HG02798 (cell line): ENCODE results near the gene EPN3.

Experiments
- ATAC-seq: cut with Tn5 transposase; IDR thresholded peaks from one replicate; pipeline ENCODE4 v1.9.1; 2021; ENCODE audit warnings: mild to moderate bottlenecking; ENCODE audit not compliant: unreplicated experiment, poor library complexity

Gene EPN3

DNA sequence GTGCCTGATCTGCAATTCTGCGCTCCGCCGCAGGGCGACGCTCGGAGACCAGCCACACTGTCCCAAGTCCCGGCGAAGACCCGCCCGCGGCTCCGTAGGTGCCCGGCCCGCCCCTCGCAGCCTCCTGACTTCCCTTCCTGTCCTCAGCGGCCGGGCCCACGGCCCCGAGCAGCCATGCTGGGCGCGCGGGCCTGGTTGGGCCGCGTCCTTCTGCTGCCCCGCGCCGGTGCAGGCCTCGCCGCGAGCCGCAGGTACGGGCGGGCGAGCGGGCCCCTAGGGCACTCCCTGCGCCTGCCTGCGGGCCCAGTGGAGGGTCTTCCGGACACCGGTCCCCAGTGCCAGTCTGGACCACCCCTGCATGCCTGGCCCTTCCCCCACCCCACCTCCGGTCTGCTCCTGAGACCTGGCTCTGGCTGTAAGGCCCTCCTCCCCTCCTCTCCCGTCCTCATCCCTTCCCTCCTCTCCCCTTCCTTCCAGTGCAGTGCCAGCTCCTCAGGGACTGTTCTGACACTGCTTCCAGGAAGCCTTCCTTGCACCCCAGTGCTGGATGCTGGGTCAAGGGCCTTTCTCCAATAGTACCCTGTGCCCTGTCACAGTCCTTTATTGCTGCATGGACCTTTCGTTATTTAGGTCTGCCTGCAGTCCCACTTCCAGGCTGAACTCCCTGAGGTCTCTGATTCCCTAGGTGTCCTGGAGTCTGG, 14.7 kb downstream of the EPN3 start, which contains the start of gene SPATA20:
Gene SPATA20, plus strand, starts transcription at position 140 of the 701 bp plus-strand sequence. Its CDS starts 35 bp downstream, at position 175.
- ATAC-seq, result peak; percentile 70

GRCh38 chr17:50547736-50548083, 15.2 kb downstream of the EPN3 start:
- no peak for ATAC-seq

GRCh38 chr17:50548831-50549230, 16.3 kb downstream of the EPN3 start:
- no peak for ATAC-seq

DNA sequence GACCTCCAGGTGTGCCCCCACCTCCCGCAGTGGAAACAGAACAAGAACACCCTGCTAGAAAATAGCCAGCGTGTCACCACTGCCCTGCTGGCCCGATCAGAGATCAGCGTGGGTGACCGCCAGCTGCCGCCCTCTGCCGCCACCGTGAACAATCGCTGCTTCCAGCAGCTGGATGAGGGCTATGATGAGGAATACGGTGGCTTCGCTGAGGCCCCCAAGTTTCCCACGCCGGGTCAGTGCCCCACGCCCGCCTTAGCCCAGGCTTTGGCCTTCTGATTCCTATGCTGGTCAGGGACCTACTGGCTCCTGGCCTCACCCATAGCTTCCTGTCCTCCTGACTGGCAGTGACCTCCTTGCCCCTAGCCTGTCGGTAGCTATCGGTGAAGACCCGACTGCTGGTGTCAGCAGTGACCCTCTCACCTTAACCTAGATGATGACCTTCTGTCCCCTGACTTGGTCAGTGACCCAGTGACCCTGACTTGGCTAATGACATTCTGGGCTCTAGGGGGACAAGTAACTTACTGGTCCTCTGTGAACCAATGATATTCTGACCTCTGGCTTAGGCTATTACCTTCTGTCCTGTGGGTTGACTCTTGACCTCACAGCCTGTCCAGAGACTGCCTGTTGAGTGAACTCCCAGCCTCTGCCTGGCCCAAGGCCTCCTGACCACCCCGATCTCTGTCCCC, 16.9 kb downstream of the EPN3 start:
- no peak for ATAC-seq

DNA sequence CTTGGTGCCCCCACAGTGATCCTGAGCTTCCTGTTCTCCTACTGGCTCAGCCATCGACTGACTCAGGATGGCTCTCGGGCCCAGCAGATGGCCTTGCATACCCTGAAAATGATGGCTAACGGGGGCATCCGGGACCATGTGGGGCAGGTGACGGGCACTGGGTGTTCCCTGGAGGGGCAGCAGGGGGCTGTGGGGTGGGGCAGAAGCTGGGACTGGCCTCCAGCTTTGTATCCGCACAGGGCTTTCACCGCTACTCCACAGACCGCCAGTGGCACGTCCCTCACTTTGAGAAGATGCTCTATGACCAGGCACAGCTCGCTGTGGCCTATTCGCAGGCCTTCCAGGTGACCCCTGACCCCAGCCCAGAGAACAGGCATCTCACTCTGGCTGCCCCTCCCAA, 17.4 kb downstream of the EPN3 start:
- no peak for ATAC-seq

DNA sequence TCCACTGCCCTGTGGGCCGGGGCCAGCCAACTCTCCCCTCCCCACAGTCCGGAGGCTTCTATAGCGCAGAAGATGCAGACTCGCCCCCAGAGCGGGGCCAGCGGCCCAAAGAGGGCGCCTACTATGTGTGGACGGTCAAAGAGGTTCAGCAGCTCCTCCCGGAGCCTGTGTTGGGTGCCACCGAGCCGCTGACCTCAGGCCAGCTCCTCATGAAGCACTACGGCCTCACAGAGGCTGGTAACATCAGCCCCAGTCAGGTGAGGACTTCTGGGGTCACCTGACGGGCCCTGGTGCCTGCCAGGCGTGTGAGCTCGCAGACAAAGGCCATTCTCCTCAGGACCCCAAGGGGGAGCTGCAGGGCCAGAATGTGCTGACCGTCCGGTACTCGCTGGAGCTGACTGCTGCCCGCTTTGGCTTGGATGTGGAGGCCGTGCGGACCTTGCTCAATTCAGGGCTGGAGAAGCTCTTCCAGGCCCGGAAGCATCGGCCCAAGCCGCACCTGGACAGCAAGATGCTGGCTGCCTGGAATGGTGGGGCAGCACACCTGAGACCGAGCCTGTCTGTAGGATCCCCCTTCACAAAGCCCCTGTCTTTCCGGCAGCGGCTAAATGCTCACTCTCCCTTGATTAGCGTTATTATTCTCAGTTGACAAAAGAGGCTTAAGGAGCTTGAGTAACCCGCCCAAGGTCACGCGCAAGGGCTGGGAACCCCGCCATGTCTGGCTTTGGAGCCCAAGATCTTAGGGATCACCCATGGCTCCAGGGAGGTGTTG, 18.3 kb downstream of the EPN3 start:
- ATAC-seq, result no peak

GRCh38 chr17:50551433-50551815, 18.9 kb downstream of the EPN3 start:
- ATAC-seq, result no peak

GRCh38 chr17:50551884-50552283, 19.3 kb downstream of the EPN3 start:
- ATAC-seq, result no peak

GRCh38 chr17:50554201-50554600, 21.7 kb downstream of the EPN3 start:
- ATAC-seq, result no peak

DNA sequence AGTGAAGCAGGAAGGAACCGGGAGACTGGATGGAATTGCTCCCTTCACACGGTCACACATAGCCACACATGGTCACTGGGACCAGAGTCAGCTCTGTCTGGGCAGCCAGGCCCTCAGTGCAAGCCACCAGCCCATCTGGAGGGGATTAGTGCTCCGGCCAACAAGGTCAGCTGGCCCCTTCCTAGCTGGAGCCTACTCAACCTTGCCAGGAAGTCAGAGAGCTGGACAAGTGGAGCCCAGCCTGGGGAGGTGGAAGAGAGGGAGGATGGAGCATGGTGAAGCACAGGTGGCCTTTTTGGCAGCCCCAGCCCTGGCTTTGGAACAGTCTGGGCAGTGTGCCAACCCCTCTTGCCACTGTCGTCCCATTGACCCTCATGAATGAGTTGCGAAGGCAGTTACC, 24.3 kb downstream of the EPN3 start:
- ATAC-seq, result no peak

DNA sequence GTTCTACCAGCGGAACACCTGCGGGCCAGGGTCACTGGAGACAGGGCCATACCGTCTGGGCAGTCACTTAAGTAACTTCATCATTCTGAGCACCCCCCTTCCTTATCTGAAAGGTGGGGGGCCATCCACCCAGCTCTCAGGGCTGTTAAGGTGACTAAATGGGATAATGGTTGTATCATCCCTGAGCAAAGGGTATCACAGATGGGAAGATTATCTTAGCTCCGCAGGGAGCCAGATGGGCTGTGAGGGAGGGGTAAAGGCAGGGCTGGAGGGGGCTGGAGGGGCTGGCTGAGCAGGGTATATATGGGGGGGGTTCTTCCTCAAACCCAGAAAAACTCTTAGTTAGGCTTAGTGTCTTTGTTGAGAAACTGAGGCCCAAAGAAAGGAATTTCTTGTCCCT, 25.1 kb downstream of the EPN3 start:
- no peak for ATAC-seq

- ATAC-seq, result no peak
Measured at GRCh38 chr17:50558091-50558490, 25.6 kb downstream of the EPN3 start.

DNA sequence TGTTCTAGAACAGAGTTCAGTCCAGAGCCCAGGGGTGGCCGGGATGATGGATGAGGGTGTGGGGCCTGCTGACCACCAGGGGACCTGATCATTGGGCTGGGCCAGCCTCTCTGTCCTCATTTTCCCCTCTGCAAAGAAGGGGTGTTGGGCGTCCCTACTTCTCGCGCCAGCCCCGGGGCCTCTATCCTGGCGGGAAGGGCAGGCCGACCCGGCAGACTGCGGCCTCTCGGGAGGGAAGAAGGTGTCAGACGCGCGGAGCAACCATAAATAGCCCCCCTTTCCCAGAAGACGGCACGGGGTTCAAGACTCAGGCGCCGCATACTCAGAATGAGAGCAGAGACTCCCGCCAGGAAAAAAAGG, 26.0 kb downstream of the EPN3 start:
- no peak for ATAC-seq

DNA sequence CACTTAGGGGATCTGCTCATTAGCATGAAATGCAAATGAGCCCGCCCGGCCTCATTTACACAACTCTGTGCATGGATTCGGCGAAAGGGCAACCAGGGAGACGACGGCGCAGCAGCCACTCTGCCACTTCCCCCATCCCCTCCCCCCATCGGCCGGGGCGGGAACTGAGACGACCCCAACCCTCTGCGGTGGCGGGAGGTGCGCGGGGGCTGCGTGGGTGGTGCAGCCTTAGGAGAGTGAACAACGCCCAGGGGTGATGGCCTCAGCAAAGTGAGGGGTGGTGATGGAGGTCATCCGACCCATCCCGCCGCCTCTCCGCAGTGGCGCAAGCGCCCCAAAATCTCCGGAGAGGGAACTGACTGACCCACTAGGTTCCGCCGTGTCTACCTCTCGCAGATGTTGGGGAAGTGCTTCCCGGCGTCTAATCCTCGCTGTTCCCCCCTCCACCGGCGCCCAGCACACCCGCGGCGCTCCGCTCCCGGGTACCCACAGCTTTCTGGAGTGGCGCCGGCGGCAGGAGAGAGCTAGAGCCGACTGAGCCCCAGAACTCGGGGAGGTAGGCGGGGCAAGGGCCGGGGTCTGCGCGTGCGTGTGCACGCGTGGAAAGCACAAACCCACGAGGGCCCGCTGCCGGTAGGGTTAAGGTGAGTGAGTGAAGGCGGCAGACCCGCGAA, 26.5 kb downstream of the EPN3 start:
- ATAC-seq, result no peak

DNA sequence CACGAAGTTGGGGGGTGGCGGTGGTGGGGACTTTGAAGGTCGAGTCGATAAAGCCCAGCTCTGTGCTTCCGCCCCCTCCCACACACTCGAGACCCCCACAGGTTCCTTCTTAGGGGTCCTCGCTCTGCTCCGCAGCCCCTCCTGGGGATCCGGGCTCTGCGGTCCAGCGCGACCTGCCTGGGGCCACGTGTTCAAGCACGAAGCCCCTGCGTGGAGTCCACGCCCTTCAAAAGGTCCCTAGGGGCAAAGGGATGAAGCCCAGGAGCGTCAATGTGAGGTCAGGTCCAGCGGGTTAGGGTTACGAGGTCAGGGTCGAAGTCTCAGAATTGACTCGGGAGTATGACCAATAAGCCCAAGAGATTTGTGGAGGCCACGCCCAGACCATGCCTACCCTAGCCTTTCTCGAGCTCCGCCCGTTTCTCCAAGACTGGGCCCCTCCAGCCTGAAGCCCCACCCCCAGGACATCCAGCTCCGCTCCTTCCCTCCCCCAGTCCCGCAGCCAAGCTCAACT, 27.2 kb downstream of the EPN3 start:
- ATAC-seq, result peak; percentile 7

- ATAC-seq, result peak; percentile 92
Measured at GRCh38 chr17:50560185-50560824, 27.8 kb downstream of the EPN3 start, which contains the start of gene CACNA1G. CACNA1G (plus strand) TSS chr17:50560715; CDS start chr17:50561460, 745 bp downstream.

DNA sequence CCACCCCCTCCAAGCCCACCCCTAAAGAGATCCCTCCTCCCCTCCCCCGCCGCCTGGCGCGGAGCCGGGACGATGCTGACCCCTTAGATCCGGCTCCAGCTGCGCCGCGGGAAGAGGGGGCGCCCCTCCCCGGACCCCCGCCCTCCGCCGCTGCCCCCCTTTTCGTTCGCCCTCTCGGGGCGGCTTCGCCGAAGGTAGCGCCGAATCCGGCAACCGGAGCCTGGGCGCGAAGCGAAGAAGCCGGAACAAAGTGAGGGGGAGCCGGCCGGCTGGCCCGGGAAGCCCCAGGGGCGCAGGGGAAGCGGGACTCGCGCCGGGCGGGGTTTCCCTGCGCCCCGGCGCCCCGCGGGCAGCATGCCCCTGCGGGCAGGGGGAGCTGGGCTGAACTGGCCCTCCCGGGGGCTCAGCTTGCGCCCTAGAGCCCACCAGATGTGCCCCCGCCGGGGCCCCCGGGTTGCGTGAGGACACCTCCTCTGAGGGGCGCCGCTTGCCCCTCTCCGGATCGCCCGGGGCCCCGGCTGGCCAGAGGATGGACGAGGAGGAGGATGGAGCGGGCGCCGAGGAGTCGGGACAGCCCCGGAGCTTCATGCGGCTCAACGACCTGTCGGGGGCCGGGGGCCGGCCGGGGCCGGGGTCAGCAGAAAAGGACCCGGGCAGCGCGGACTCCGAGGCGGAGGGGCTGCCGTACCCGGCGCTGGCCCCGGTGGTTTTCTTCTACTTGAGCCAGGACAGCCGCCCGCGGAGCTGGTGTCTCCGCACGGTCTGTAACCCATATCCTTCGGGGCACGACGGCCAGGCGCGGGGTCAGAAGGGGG, 28.6 kb downstream of the EPN3 start:
- ATAC-seq, result no peak

DNA sequence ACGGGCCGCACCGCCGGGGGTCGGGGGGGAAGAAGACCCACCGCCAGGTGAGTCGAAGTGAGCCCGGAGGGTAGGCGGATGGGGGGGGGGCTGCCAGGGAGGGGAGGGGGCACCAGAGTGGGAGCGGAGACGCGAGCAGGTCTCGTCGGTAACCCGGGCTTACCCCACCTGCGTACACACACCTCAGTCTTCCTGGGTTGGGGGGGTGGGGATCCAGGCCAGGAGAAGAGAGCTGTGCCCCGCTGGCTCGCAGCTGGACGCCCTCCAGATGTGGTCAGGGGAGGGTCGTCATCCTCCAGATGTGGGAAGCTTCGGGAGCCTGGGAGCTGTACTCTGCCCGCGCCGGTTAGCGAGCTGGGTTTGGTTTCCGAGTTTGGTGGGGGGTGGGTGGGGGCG, 29.2 kb downstream of the EPN3 start:
- no peak for ATAC-seq
